NOMO-1 (cell line): Measurements from ENCODE around the gene FYN.

Experiments used
- DNase-seq, 2 experiments: peaks; one replicate each; lab custom pipeline; 2025; ENCODE audit not compliant: unreplicated experiment in 2 of 2; lab: John Stamatoyannopoulos, UW

The FYN gene

DNA sequence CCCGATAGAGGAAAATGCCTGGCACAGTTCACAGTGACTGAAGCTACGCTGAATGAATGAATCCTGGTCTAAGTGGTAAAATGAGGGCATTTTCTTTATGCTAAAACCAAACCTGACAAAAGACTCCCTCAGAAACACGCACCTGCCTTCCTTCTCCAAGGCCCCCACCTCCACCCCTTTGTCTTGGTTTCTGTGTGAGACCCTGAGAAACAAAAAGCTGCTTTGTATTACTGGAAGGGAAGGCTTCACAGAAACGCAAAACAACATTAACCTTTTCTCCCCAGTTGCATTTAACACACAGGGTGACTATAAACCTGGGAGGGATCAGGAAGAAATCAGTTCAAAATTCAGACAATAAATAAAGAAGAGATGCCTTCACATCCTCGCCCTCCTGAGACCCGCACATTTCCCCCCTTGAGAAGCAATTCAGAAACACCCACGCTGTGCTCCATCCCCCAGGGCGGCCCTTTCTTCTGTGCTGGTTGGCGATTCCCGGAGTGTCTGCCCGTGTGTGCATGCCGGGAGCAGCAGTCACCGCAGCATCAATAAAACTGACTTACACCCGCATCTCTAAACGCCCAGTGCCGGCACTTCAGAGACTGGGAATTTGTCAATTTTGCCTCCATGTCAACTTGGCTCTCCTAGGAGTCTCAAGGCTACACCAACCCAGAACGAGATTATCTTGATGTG lies 200.3 kb downstream of the FYN start:
- DNase-seq = no peak

DNA sequence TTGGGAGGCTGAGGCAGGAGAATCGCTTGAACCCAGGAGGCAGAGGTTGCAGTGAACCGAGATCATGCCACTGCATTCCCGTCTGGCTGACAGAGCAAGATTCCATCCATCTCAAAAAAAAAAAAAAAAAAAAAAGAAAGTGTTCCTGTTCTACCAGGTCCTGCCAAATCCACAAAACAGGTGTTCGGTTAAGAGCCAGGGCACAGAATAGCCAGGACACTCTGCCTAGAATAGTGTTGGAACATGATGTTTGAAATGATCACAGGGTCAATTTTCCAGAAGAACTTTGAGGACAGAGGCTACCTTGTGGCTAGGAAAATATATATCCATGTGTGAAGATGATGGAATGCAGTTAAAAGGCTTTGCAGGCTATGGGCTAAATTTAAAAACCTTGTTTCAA lies 203.9 kb downstream of the FYN start:
- no peak for DNase-seq

DNA sequence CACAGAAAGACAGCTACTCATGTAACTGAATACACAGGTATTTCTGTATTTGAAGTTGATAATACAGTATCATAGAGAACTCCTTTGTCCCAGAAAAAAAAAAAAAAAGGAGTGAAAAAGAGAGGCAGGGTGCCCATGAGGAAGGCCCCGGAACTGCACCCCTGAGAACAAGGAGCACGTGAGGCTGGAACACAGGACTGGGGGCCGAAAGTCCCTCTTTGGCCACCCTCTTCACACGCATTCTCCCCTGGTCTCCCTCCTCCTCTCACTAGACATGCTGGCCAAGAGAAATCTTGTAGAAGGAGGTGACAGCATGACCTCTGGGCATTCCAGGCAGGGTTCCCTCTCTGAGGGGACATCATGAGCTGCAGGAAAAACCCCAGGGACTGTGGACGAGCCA lies 204.8 kb downstream of the FYN start:
- DNase-seq = no peak

DNA sequence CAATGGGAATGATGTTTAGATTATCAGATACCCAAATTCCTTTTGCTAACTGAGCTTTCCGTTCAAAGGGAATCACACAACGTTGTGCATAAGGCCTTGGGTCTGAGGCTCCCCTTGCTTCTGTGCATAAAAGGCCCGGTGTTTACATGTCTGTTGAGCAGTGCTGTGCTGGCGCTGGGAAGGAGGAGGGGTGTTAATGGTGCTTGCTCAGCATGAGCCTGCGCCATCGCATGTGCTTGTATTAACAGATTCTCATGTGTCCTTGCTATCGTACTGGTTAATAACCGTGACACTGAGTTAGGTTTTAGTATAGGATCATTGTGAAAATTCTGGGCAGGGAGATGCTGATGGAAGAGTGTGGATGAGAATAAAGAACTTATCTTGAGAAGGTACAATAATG lies 205.3 kb downstream of the FYN start:
- no peak for DNase-seq

DNA sequence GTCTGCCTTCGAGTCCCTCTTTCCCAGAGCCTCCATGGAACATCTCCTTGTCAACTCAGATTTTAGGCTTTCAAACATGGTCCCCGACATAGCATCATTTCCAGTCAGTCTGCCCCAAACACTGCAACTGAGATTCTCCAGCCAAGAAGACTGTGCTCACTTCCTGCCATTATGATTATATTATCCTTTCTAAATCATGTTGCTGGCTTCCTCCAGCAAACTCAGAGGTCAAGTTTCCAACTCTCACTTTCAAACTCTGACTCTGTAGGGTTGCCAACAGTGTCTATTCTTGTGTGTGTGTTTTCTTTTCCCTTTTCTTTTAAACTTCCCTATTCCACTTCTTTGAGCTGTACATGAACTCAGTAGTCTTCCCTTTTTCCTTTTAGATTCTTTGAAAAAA lies 206.4 kb downstream of the FYN start:
- DNase-seq = no peak

DNA sequence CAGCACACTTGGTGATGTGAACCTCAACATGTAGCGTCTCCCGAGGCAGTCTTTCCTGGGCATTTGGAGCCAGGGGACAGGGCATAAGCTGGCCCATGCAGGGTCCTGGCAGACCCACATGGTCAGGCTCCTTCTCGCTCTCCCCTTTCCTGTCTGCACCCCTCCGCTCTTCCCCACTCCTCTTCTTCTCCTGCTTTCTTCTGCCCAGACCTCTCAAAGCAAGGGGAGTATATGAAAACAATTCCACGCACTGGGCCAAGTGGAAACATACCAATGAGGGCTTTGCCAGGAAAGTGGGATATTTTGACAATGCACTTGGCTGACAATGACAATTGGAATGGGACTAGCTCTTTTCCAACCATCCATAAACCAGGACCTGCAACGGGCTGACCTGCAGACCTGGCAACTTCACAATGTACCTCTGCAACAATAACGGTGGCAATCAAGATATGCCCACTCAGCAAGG lies 208.7 kb downstream of the FYN start:
- no peak for DNase-seq

DNA sequence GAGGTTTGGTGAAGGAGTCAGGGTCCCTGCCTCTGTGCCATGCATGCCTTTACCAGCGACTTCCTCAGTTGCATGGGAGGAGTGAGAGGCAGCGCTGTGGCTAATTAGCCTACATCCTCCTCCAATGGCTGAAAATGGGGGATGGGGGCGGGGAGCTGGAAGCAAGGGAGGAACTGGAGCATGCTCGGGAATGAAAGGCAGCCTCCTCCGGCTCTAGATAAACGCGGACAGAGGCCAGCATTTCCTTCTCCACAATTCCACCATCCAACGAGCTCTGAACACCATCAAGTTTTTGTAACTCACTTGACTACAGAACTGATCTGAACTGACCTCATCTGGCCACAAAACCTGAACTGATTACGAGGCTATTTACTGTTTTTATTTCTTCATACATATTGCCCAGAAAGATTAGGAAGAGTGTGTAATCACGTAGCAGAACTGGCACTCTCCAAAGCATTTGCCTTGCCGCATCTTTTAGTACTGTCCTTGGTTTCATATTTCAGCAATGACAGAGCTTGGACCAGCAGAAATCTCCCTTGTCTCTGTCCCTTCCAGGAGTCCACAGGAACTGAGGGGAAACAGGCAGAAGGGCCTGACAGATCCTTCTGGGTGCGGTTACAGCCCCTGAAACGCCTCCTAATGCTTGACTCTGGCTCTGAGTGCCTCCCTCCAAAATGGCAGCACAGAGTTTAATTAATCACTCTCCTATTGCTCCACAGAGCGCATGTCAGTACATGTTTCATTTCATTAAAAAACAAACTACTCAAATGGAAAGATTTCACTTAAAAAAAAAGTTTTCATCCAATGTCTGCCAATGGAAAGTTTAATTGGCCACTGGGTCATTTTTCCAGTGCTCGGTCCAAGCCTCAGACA lies 209.3 kb downstream of the FYN start:
- no peak for DNase-seq

DNA sequence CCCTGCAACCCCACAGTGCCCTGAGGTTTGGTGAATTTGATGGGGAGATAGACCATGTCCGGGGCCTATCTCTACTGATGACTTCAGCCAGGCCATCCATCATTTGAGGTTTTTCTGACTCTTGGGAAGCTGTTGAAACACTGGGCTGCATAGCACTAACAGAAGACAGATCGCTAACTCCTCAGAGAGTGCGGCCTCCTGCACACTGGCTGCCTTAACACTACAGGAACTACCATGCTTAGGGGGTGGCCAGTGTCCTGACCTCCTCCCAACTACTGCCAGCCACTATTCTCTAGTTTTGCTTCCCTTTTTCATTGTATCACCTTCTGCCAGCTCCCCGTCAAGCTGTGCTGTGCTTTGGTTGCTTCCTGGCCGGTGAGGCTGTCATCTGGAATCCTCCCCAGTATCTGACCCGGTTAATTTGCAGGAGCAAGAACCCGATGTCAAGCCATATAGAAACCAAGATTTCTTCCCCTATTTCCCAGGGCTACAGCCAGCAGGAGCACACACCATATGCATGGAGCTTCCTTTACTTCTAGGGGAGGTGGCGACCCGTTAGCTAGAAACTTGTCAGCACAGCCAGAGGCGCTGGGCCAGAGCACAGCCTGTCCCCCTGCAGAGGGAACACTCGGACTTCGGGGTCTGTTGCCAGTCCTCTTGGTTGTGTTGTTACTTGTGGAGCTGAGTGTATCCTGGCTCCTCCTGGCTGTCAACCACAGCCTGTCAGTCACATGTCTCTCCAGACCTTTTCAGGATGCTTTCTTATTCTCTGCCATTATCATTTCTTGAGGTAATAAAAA lies 210.3 kb downstream of the FYN start:
- peak; percentile 44 to 52 for DNase-seq

DNA sequence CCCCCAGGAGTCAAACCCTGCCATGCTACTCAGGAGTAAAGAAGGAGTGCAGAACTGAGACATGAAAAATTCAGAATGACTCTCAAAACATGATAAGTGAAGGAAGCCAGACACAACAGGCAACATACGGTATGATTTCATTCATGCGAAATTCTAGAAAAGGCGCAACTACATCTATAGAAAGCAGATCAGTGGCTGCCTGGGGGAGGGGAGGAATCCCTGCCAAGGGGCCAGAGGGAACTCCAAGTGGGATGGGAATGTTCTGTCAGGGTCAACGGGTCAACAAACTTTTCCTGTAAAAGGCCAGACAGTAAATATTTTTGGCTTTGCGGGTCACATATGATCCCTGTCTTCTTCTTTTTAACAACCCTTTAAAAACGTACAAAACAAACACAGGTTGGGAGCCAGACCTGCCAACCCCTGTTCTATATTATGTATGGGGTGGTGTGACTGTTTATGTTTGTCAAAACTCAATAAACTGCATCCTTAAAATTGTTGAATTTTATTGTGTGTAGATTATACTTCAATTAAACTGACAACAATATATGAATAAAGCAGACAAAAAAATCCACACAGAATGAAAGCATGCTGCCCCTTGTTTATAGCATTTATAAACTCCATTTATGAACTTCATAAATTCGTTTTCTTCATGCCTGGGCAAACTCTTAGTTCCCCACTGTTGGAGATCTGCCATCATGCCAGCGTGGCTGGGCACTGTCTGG lies 211.0 kb downstream of the FYN start:
- DNase-seq = no peak

DNA sequence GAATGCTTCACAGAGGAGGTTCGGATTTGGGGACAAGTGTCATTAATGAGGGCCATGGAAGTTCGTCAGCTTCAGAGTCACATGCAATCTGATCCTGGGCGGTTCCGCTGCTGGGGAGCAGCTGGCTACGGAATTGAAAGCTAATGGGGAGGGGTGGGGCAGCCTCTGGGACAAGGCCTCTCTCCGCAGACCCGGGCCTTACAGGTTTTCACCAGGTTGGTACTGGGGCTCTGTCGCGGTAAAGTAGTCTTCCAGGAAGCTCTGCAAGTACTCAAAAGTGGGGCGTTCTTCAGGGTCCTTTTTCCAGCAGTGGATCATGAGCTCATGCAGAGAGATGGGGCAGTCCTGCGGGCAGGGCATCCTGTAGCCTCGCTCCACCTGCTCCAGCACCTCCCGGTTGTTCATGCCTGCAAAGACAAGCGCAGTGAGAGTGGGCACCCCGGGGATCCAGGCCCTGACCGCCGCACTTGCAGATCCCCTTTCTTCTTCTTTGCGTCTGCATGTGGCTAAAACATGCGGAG lies 211.7 kb downstream of the FYN start:
- DNase-seq = no peak

DNA sequence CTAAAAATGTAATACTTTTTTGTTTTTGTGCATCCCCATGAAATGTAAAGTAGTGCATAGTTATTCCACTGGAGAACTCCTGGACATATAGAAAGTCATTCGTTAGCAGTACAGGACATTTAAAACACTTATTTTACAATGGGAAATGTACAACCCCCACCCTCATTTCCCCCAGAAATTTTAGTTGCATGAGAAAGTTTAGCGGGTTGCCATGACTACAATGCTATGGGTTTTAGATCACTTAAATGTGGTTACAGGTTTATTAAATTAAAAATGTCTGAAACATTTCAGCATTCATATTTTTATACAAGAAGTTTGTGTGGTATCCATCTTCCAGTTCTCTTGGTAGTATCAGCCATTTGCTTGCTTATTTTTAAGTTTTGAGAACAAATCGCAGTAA lies 212.7 kb downstream of the FYN start:
- DNase-seq = no peak

DNA sequence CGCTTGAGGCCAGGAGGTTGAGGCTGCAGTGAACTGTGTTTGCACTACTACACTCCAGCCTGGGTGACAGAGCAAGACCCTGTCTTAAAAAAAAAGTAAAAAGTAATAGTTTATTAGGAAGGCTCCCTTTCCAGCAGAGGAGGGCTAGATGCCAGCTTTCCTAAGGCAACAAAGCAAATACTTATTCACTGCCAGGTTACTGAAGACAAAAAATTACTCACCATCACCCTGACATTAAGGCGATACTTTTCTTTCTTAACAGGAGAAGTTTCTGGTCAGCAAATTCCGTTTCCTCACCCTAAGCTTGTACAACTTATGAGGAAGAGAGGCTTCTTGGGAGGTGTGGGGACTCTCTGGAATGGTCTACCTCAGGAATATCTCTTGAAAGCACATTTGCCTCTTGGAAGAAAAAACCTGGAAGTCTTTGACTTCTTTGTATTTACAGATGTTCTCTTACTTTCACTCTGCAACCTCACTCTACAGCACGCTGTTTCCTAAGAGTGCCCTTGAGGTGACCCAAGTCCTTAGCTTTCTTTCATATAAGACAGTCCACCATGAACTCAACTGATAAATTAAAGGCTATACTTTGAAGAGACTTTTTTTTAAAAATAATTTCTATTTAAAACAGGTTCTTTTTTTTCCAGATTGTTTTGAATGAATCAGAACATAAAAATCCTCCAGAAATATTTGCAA lies 214.6 kb downstream of the FYN start:
- DNase-seq = no peak

DNA sequence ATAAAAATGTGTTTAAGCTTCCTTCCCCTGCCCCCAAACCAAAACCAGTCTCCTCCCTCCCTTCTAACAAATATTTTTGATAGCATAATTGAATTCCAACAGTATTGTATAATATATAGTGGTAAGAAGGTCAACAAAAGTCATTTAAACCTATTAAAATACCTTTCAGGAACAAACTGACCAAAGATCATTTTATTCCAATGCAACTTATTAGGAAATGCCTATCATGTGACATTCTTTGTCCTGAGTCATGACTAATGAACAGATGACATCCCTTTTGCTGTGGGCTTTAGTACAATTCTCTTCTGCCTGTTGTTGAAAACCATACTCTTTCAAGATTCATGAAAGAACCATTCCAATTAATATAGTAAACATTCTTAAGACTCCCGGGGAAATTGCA lies 216.1 kb downstream of the FYN start:
- no peak for DNase-seq

DNA sequence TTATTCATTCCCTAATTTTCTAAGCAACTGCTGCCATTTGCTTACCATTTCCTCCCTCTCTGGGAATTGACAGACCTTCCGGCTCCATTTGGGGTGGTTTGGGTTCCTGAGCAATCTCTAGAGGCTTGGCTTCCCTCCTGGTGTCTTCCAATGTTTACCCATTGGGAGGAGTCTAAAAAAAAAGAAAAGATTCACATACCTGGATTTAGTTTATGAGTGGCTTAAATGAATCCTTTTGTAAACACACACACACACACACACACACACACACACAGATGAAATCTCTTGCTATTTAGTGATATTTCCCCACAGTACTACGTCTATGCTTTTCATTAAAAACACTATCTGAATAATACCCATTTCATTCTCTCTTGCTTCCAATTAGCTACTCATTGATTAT lies 219.3 kb downstream of the FYN start:
- DNase-seq = no peak

DNA sequence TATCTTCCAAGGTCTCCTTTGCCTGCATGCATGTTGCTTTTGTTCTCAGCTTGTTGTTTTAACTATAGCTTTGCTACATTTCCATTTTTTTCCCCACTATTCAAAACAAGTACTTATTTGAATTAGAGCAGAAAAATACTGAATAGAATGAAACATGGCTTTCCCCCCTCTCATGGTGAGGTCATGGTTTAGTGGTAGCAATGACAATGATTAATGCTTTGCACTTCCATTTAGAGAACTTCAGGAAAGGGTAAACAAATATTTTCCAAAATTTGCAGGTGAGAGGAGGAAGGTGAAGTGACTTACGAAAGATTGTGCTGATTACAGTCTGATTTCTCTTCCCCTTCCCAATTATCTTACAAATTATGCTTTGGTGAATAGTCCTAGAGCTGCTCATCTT lies 219.8 kb downstream of the FYN start:
- DNase-seq = no peak

DNA sequence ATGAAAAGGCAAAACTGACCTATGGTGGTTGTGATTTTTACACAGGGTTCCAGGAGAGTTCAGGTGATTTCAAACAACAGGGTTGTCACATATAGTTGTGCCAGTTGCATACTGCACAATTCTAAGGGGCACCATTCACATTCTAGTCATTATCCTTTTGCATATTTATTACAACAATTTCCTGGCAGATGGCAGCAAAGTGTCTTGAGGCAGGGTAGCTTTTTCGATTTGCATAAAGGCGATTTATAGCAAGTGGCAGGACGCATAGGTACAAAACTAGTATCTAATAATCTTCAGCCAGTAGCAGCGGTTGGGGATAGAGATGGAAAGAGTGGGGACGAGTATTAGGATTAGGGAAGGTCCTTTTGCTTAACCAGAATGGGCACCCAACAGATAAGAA lies 221.1 kb downstream of the FYN start:
- DNase-seq = no peak

DNA sequence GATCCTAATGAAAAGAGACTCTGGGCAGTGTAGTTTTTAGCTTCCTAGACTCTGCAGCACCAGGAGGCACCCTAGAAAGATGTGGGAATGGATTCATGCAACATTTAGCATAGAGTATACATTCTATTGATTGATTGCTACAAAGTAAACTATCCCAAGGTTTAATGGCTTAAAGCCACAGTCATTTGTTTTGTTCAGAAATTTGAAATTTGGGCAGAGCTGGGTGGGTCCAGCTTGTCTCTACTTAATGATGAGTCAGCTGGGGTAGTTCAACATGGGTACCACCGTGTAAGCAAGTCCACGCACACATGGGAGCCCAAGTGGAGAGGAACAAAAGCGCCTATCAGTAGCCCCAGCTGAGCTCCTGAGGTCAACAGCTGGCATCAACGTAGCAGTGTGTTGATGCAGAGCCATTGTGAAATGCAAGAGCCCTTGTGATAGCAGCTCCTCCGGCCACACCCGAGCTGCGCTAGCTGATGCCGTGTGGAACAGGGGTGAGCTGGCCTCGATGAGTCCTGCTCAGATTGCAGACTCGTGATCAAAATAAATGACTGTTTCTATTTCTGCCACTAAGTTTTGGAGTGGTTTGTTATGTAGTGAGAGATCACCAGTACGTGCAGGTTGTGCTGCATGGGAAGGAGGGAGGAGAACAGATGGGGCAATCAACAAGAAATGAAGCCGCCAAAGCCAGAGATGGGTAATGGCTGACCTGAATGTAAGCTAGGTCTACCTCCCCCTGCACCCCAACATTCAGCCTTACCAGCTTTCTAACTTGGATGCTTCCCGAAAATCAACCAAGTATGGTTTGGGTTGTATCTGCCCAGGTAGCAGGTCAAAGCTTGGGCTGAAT lies 221.8 kb downstream of the FYN start:
- no peak for DNase-seq

DNA sequence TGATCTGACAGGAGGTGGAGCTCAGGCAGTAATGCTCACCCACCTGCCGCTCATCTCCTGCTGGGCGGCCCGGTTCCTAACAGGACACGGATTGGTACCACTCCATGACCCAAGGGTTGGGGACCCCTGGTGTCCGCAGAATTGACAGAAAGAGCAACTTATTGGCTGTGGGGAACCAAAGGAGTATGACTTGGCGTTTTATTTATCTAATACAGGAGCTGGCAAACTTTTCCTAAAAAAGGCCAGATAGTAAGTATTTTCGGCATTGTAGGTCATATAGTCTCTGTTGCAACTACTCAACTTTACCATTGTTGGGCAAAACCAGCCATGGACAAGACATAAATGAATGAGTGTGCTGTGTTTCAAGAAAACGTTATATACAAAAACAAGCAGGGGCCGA lies 223.2 kb downstream of the FYN start:
- no peak for DNase-seq

DNA sequence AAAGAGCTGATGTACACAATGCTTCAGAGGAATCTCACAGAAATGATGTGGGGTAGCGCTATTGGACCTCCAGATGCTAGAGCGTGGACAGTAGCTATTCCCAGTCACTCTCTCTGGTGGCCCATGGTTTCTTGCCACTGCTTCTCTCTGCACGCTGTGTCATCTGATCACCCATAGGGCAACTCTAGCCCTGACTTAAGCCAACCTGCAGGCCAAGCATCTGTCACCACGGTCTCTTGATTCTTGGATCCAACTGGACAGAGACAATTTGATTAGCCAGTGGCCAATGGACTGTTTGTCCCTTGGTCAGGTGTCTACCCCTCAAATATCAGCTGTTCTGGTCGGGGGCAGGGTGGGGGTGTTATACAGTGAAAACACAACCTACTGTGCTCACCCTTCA lies 225.2 kb downstream of the FYN start:
- no peak for DNase-seq
